IMR-90 (cell line): ENCODE measurements around the gene TDRKH. TPM values are rescaled to one million over a fixed set of nuclear protein-coding genes. Genes with fewer than 3 reads are reported as not detected.

Source experiments
- ATAC-seq: fragments of 200-7000 bp; cut with Tn5 transposase; 2 replicates; pipeline ENCODE4 v1.9.1; 2020; ENCODE audit warnings: low read depth, mild to moderate bottlenecking, moderate library complexity
- BruUV-seq: library from RNA; stranded (reverse); fragments of 400-500 nt; replicated peaks from 2 replicates; lab custom pipeline; 2021; lab: Mats Ljungman, UMichigan
- CTCF ChIA-PET: fragments of 300-600 bp; formaldehyde crosslinking; extraction: SDS; loops from one replicate; lab custom pipeline; 2021; ENCODE audit warnings: antibody characterized with exemption; lab: Yijun Ruan, JAX
- POLR2A ChIA-PET: fragments of 300-600 bp; sonication (Branson Sonifier 250); formaldehyde crosslinking; loops from one replicate; lab custom pipeline; 2022; ENCODE audit warnings: antibody characterized with exemption; ENCODE audit not compliant: unreplicated experiment; lab: Charles Lee
- DNase-seq: peaks from one replicate; pipeline ENCODE4 v3.0.0; 2013
- H2AFZ ChIP-seq: replicated peaks from 2 replicates; pipeline ENCODE3; 2013; ENCODE audit warnings: low read length, mild to moderate bottlenecking; ENCODE audit not compliant: poor library complexity
- H2AK5ac ChIP-seq: 2 replicates; pipeline ENCODE4 v1.6.1; 2013; ENCODE audit warnings: low read depth, low read length, inconsistent platforms
- H2AK9ac ChIP-seq: replicated peaks from 2 replicates; pipeline ENCODE3; 2013; ENCODE audit warnings: mild to moderate bottlenecking, low read depth, low read length, moderate library complexity; ENCODE audit not compliant: poor library complexity
- H2BK120ac ChIP-seq: 2 replicates; pipeline ENCODE4 v1.6.1; 2013; ENCODE audit warnings: low read depth, low read length, inconsistent platforms
- H2BK15ac ChIP-seq: 3 replicates; pipeline ENCODE4 v1.6.1; 2013; ENCODE audit warnings: low read depth, low read length, inconsistent platforms
- H2BK20ac ChIP-seq: 2 replicates; pipeline ENCODE4 v1.6.1; 2013; ENCODE audit warnings: low read depth, mild to moderate bottlenecking, inconsistent platforms, low read length, moderate library complexity
- H2BK5ac ChIP-seq: 2 replicates; pipeline ENCODE4 v1.6.1; 2013; ENCODE audit warnings: mild to moderate bottlenecking, low read depth, low read length, inconsistent platforms; ENCODE audit not compliant: poor library complexity, severe bottlenecking
- H3K14ac ChIP-seq: replicated peaks from 2 replicates; pipeline ENCODE4 v1.6.1; 2013; ENCODE audit warnings: low read depth, low read length, inconsistent platforms
- H3K18ac ChIP-seq: 2 replicates; pipeline ENCODE4 v1.6.1; 2013; ENCODE audit warnings: low read depth, low read length, control low read depth
- H3K23ac ChIP-seq: 2 replicates; pipeline ENCODE4 v1.6.1; 2013; ENCODE audit warnings: low read depth, low read length, inconsistent platforms
- H3K27ac ChIP-seq: 2 replicates; pipeline ENCODE4 v1.5.1; 2013; ENCODE audit warnings: mild to moderate bottlenecking, control low read depth, low read length; ENCODE audit not compliant: insufficient read depth
- H3K27me3 ChIP-seq: 2 replicates; pipeline ENCODE4 v1.6.1; 2013; ENCODE audit warnings: low read length; ENCODE audit not compliant: control insufficient read depth, insufficient read depth
- H3K36me3 ChIP-seq: 2 replicates; pipeline ENCODE4 v1.6.1; 2013; ENCODE audit warnings: low read length, mixed read lengths; ENCODE audit not compliant: control insufficient read depth, insufficient read depth
- H3K4ac ChIP-seq: 2 replicates; pipeline ENCODE4 v1.6.1; 2013; ENCODE audit warnings: low read depth, low read length, inconsistent platforms
- H3K4me1 ChIP-seq: 2 replicates; pipeline ENCODE4 v1.6.1; 2013; ENCODE audit warnings: low read length, mixed read lengths; ENCODE audit not compliant: control insufficient read depth, insufficient read depth
- H3K4me2 ChIP-seq: 2 replicates; pipeline ENCODE4 v1.6.1; 2013; ENCODE audit warnings: low read depth, mild to moderate bottlenecking, control low read depth, low read length, moderate library complexity
- H3K4me3 ChIP-seq: 2 replicates; pipeline ENCODE4 v1.5.1; 2013; ENCODE audit warnings: low read depth, mild to moderate bottlenecking, control low read depth, low read length, moderate library complexity; ENCODE audit not compliant: insufficient read depth
- H3K56ac ChIP-seq: 2 replicates; pipeline ENCODE4 v1.6.1; 2013; ENCODE audit warnings: low read length, inconsistent platforms; ENCODE audit not compliant: insufficient read depth; ENCODE audit errors: extremely low read depth
- H3K79me1 ChIP-seq, 2 experiments: 2 replicates each; pipeline ENCODE4 v1.6.1; 2013; ENCODE audit warnings: low read length in 2 of 2, inconsistent platforms in 1 of 2, low read depth in 1 of 2
- H3K9ac ChIP-seq: 2 replicates; pipeline ENCODE4 v1.6.1; 2013; ENCODE audit warnings: low read depth, low read length, control low read depth
- H3K9me1 ChIP-seq: 2 replicates; pipeline ENCODE4 v1.6.1; 2013; ENCODE audit warnings: low read length, inconsistent platforms; ENCODE audit not compliant: insufficient read depth
- H3K9me3 ChIP-seq: 2 replicates; pipeline ENCODE4 v1.6.1; 2013; ENCODE audit warnings: low read length; ENCODE audit not compliant: control insufficient read depth, insufficient read depth
- H4K20me1 ChIP-seq: 2 replicates; pipeline ENCODE4 v1.6.1; 2013; ENCODE audit warnings: low read length, inconsistent platforms; ENCODE audit not compliant: insufficient read depth
- H4K5ac ChIP-seq: 2 replicates; pipeline ENCODE4 v1.6.1; 2013; ENCODE audit warnings: mild to moderate bottlenecking, low read depth, low read length, control low read depth
- H4K8ac ChIP-seq, 2 experiments: 2 replicates each; pipeline ENCODE4 v1.6.1; 2013; ENCODE audit warnings: low read depth in 2 of 2, low read length in 2 of 2, control low read depth in 1 of 2, inconsistent platforms in 1 of 2
- H4K91ac ChIP-seq: 2 replicates; pipeline ENCODE4 v1.6.1; 2013; ENCODE audit warnings: low read depth, low read length, inconsistent platforms; ENCODE audit not compliant: insufficient read depth
- CTCF ChIP-seq: conservative IDR thresholded peaks from 2 replicates; pipeline ENCODE4 v1.5.1; 2012; ENCODE audit warnings: mild to moderate bottlenecking, low read depth, low read length, improper control_type of control experiment
- FOS ChIP-seq: fragments of 150-350 bp; IDR thresholded peaks from 2 replicates; pipeline ENCODE4 v1.6.1; 2016; ENCODE audit warnings: low read depth, low read length
- MAFK ChIP-seq: IDR thresholded peaks from 2 replicates; pipeline ENCODE4 v1.6.1; 2012; ENCODE audit warnings: low read depth, low read length, improper control_type of control experiment
- MAZ ChIP-seq: IDR thresholded peaks from 2 replicates; pipeline ENCODE4 v1.6.1; 2012; ENCODE audit warnings: low read depth, mild to moderate bottlenecking, low read length, improper control_type of control experiment, moderate library complexity, borderline replicate concordance
- MXI1 ChIP-seq: IDR thresholded peaks from 2 replicates; pipeline ENCODE4 v1.6.1; 2012; ENCODE audit warnings: low read depth, mild to moderate bottlenecking, low read length, moderate library complexity, borderline replicate concordance
- NFE2L2 ChIP-seq: fragments of 150-350 bp; IDR thresholded peaks from 2 replicates; pipeline ENCODE4 v1.6.1; 2016; ENCODE audit warnings: low read depth, mild to moderate bottlenecking, low read length
- POLR2A ChIP-seq: IDR thresholded peaks from 2 replicates; pipeline ENCODE4 v1.6.1; 2012; ENCODE audit warnings: mild to moderate bottlenecking, low read depth, low read length
- RFX5 ChIP-seq: IDR thresholded peaks from 2 replicates; pipeline ENCODE4 v1.8.0; 2012; ENCODE audit warnings: low read depth, mild to moderate bottlenecking, low read length, moderate library complexity
- SMC3 ChIP-seq: fragments of 150-350 bp; IDR thresholded peaks from 2 replicates; pipeline ENCODE4 v1.6.1; 2016; ENCODE audit warnings: low read depth, mild to moderate bottlenecking, antibody characterized with exemption, low read length, moderate library complexity
- USF2 ChIP-seq: fragments of 150-350 bp; IDR thresholded peaks from 2 replicates; pipeline ENCODE4 v1.6.1; 2017; ENCODE audit warnings: mild to moderate bottlenecking, antibody characterized with exemption, low read length, low read depth
- WGBS, 2 experiments: methylation state at CpG; one replicate each; pipeline versions ENCODE4 v1.1.5 to v1.1.7; 2013; ENCODE audit warnings: missing lambda C conversion rate in 2 of 2; ENCODE audit not compliant: insufficient read length in 1 of 2; ENCODE audit errors: extremely low coverage in 2 of 2; 5-methylcytosine and 5-hydroxymethylcytosine counted together
- dilution Hi-C: fragments of 300-500 bp; cut with HindIII; formaldehyde crosslinking; loops from one replicate; pipeline ENCODE4 v1.14.3; 2018; ENCODE audit warnings: low sequenced_read_pairs; ENCODE audit not compliant: unreplicated experiment
- in situ Hi-C: fragments of 300-500 bp; cut with MboI; formaldehyde crosslinking; loops from 3 replicates; pipeline ENCODE4 v1.14.3; 2019; ENCODE audit warnings: low sequenced_read_pairs, inconsistent platforms, mixed read lengths
- intact Hi-C: fragments of 100-400 bp; cut with micrococcal nuclease; formaldehyde crosslinking; loops from 2 replicates; pipeline ENCODE4 v1.10.0; 2022
- polyA plus RNA-seq, 3 experiments: library from polyadenylated mRNA; depleted of rRNA; stranded (reverse); fragments of >200 nt; gene quantifications; 2 replicates each; pipeline ENCODE4 v1.2.3, GENCODE V29; 2012; ENCODE audit warnings: low replicate concordance in 1 of 3
- total RNA-seq: library from RNA; depleted of rRNA; stranded (reverse); fragments of >200 nt; gene quantifications from 2 replicates; pipeline ENCODE4 v1.2.3, GENCODE V29; 2012

TDRKH gene
- total and polyA plus RNA-seq, 2 of the 4 experiments (the other 2 are of a cell fraction) = 1.2 to 2.2 TPM

GRCh38 chr1:151819976-151820623 is 29.8 kb upstream of the TDRKH start:
- H2BK5ac ChIP-seq = no peak overlapping the region
- H3K9ac ChIP-seq = no peak overlapping the region
- no peak overlapping the region for H2AK5ac ChIP-seq
- H2AK9ac ChIP-seq = no peak overlapping the region
- WGBS, 2 experiments = 8% methylated on average over 2 of the region's 7 CpGs; no CpG with 5 or more reads in 1 of the 2 experiments
- no peaks in the 10 kb centered on the region for H4K20me1 ChIP-seq
- H4K5ac ChIP-seq = no peak overlapping the region
- no peak overlapping the region for H4K8ac ChIP-seq
- H2BK120ac ChIP-seq = no peak overlapping the region
- no peak for DNase-seq
- H3K4me1 ChIP-seq = no peaks in the 10 kb centered on the region
- H3K9me3 ChIP-seq = no peaks in the 10 kb centered on the region
- H3K36me3 ChIP-seq = no peaks in the 10 kb centered on the region
- no peak overlapping the region for H4K91ac ChIP-seq
- H2AFZ ChIP-seq = no peak overlapping the region
- H3K4me3 ChIP-seq = no peak overlapping the region
- dilution Hi-C loops = no loop called here
- no peak overlapping the region for H3K4ac ChIP-seq
- CTCF ChIA-PET = no interaction called here
- POLR2A ChIA-PET = no interaction called here
- H3K56ac ChIP-seq = no peak overlapping the region
- no peak overlapping the region for H2BK20ac ChIP-seq
- in situ Hi-C loops = no loop called here
- no peak overlapping the region for H3K4me2 ChIP-seq
- H3K27ac ChIP-seq = no peak overlapping the region
- intact Hi-C loops = no loop called here
- no peak overlapping the region for H3K18ac ChIP-seq
- no peak overlapping the region for H3K14ac ChIP-seq
- H2BK15ac ChIP-seq = no peak overlapping the region
- no TSS peak for BruUV-seq
- H3K79me1 ChIP-seq = no peaks in the 10 kb centered on the region
- no peak overlapping the region for H3K23ac ChIP-seq
- peaks cover 74% of the 10 kb centered on the region for H3K27me3 ChIP-seq
- no peak for TF ChIP-seq FOS
- TF ChIP-seq MXI1 = no peak
- TF ChIP-seq USF2 = no peak
- TF ChIP-seq SMC3 = no peak
- no peak for TF ChIP-seq MAFK
- no peak for TF ChIP-seq RFX5
- TF ChIP-seq NFE2L2 = no peak
- no peak for TF ChIP-seq MAZ
- no peak for TF ChIP-seq POLR2A
- TF ChIP-seq CTCF = no peak
- no peak for ATAC-seq
- H3K9me1 ChIP-seq = no peaks in the 10 kb centered on the region
